CD4-positive, alpha-beta T cell treated with Interleukin-12 subunit alpha and Interleukin-12 subunit beta, for 1 hour (primary cell): ENCODE data around the gene GDPD5.
A peak's percentile ranks its signal among the peaks of the same experiment; 100 is the strongest.

Source experiments
- DNase-seq: peaks from one replicate; pipeline ENCODE4 v3.0.0-alpha.2; 2020

Gene GDPD5

GRCh38 chr11:75441804-75442132 lies 84.0 kb downstream of the GDPD5 start:
- DNase-seq: no peak

- no peak for DNase-seq
Observed at GRCh38 chr11:75440960-75441803, 84.6 kb downstream of the GDPD5 start.

GRCh38 chr11:75439495-75440120 lies 86.1 kb downstream of the GDPD5 start:
- DNase-seq: no peak

- DNase-seq: no peak
Observed at GRCh38 chr11:75439026-75439425, 86.7 kb downstream of the GDPD5 start.

- DNase-seq: no peak
Observed at GRCh38 chr11:75437966-75438659, 87.6 kb downstream of the GDPD5 start.

GRCh38 chr11:75436806-75437205 lies 88.9 kb downstream of the GDPD5 start:
- DNase-seq: no peak

- DNase-seq: no peak
Observed at GRCh38 chr11:75435571-75435925, 90.2 kb downstream of the GDPD5 start.

GRCh38 chr11:75434886-75435570 lies 90.7 kb downstream of the GDPD5 start:
- no peak for DNase-seq

- no peak for DNase-seq
Observed at GRCh38 chr11:75434051-75434450, 91.7 kb downstream of the GDPD5 start.

- no peak for DNase-seq
Observed at GRCh38 chr11:75433443-75433842, 92.3 kb downstream of the GDPD5 start.

GRCh38 chr11:75432911-75433321 lies 92.8 kb downstream of the GDPD5 start, which contains the start of gene KLHL35:
TSS of gene KLHL35 (minus strand) at chr11:75433203. CDS start at chr11:75430629, 2,574 bp downstream.
- no peak for DNase-seq

- no peak for DNase-seq
Observed at GRCh38 chr11:75431533-75432525, 93.9 kb downstream of the GDPD5 start.

- no peak for DNase-seq
Observed at GRCh38 chr11:75430714-75431532, 94.8 kb downstream of the GDPD5 start.

GRCh38 chr11:75429902-75430713 lies 95.6 kb downstream of the GDPD5 start:
- peak; percentile 70 for DNase-seq

GRCh38 chr11:75429641-75429901 lies 96.2 kb downstream of the GDPD5 start:
- no peak for DNase-seq

GRCh38 chr11:75428989-75429640 lies 96.6 kb downstream of the GDPD5 start:
- no peak for DNase-seq

- peak; percentile 80 for DNase-seq
Observed at GRCh38 chr11:75428281-75428724, 97.4 kb downstream of the GDPD5 start.

- DNase-seq: no peak
Observed at GRCh38 chr11:75427181-75427580, 98.6 kb downstream of the GDPD5 start.

- DNase-seq: no peak
Observed at GRCh38 chr11:75426720-75427086, 99.0 kb downstream of the GDPD5 start.

- DNase-seq: no peak
Observed at GRCh38 chr11:75425422-75425821, 100.3 kb downstream of the GDPD5 start.
